AG09319 (cell line): ENCODE data around the gene F10.

Experiments used
- DNase-seq: peaks from one replicate; pipeline ENCODE4 v3.0.0-alpha.2; 2010; ENCODE audit warnings: low read depth; ENCODE audit errors: extremely low read depth
- TF ChIP-seq, protein P1 (sequence below): IDR thresholded peaks from 2 replicates; pipeline ENCODE4 v1.5.1; 2011; ENCODE audit warnings: low read depth, mild to moderate bottlenecking, inconsistent platforms, low read length, moderate library complexity

F10 gene

DNA sequence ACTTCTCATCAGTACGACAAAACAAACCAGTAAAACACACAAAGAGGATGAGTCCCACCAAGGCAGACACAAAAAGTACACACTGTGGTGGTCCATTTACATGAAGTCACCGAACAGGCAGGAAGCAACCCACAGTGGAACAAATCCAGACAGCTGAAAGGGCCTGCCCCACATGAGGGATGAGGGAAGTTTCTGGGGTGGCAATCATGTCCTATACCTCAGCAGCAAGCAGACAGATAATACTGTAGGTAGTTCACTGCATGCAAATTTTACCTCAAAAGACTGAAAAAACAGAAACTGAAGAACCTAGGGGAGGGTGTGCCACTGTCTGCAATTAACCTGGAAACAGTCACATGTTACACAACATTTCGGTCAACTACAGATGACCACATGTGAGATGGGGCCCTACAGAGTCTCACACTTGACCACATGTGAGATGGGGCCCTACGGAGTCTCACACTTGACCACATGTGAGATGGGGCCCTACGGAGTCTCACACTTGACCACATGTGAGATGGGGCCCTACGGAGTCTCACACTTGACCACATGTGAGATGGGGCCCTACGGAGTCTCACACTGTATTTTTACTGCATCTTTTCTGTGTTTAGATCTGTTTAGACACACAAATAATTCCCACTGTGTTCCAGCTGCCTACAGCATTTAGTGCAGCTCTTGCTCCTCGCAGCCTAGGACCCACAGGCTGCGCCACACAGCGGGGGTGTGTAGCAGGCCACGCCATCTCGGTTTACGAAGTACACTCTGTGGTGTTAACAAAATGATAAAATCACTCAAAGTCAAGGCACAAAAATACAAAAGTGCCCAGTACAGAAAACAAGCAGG lies 63.7 kb downstream of the F10 start:
- DNase-seq: no peak
- TF ChIP-seq, protein P1, sequence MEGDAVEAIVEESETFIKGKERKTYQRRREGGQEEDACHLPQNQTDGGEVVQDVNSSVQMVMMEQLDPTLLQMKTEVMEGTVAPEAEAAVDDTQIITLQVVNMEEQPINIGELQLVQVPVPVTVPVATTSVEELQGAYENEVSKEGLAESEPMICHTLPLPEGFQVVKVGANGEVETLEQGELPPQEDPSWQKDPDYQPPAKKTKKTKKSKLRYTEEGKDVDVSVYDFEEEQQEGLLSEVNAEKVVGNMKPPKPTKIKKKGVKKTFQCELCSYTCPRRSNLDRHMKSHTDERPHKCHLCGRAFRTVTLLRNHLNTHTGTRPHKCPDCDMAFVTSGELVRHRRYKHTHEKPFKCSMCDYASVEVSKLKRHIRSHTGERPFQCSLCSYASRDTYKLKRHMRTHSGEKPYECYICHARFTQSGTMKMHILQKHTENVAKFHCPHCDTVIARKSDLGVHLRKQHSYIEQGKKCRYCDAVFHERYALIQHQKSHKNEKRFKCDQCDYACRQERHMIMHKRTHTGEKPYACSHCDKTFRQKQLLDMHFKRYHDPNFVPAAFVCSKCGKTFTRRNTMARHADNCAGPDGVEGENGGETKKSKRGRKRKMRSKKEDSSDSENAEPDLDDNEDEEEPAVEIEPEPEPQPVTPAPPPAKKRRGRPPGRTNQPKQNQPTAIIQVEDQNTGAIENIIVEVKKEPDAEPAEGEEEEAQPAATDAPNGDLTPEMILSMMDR: no peak

DNA sequence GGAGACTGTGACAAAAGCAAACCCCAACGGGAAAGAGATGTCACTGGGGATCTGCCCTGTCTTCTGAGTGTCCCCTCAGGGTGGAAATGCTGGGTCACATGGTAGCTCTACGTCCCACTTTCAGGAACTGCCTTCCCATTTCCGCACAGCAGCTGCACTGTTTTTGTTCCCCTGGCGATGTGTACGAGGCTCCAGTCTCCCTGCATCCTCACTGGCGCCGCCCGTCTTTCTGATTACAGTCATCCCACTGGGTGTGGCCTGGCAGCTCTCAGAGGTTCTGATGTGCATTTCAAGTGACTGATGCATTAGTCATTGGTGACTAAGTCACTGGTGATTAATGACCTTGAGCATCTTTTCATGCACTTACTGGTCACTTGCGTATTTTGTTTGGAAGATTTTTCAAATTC lies 64.7 kb downstream of the F10 start:
- TF ChIP-seq, protein P1: peak; percentile 2
- DNase-seq: peak; percentile 95

DNA sequence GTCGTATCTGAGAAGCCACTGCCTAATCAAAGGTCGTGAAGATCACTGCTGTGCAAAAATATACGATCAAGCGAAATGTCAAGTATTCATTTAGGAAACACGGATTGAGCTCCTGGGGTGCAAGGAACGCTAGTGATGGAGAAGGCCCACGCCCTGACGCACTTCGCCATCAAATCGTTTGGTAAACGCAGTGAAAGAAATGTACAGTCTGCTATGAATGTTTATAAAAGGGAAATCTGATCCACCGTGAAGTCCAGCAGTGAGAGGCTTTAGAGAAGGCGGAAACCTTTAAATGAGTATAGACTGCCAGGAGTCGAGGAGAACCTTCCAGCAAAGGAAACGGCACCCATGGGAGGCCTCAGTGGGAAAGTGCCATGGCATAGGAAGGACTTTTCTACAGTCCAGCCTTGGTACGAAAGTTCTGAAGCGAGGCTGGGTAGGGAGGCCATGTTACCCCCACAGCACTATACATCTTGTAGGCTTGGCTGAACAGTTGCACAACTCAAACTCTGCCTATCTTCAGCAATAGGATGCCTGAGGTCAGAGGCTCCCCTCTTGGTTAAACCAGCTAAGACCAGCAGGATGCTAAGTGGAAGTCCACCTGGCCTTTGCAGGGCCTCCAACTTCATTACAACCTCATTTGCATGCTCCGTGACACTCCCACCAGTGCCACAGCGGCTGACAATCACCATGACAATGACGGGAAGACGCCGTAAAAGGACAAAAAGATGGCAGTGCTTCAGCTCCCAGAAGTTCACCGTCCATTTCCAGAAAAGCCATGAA lies 65.5 kb downstream of the F10 start:
- no peak for DNase-seq
- TF ChIP-seq, protein P1: no peak

DNA sequence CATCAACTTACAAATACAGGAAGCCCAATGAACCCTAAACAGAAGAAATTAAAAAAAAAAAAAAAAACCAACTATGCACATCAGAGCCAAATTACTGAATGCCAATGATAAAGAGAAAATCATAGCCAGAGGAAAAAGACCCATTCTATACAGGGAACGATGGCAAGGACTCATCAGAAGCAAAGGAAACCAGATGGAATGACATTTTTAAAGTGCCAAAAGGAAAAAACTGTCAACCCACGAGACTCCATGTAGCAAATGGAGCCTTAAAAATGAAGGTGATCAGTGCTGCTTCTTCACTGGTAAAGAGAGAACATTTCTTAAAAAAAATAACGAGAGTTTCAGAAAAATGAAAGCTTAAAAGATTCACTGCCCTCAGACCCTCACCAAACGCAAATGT lies 67.6 kb downstream of the F10 start:
- TF ChIP-seq, protein P1: no peak
- DNase-seq: no peak

- DNase-seq: no peak
- TF ChIP-seq, protein P1: no peak
Measured at GRCh38 chr13:113192279-113192678, 69.7 kb downstream of the F10 start.

GRCh38 chr13:113192902-113193301 lies 70.3 kb downstream of the F10 start:
- TF ChIP-seq, protein P1: no peak
- no peak for DNase-seq

- DNase-seq: no peak
- TF ChIP-seq, protein P1: no peak
Measured at GRCh38 chr13:113195360-113195759, 72.8 kb downstream of the F10 start.
